Naive B cell (primary cell): ENCODE data around the gene PXK. TPM values are rescaled to one million over a fixed set of nuclear protein-coding genes. Genes with fewer than 3 reads are reported as not detected.
A peak's percentile ranks its signal among the peaks of the same experiment; 100 is the strongest.

ENCODE experiments used
- ATAC-seq, 2 donors: fragments of 150-1000 bp; cut with Tn5 transposase; 2 replicates each; pipeline ENCODE4 v1.10.0; 2021; ENCODE audit warnings: low read depth in 2 of 2, mild to moderate bottlenecking in 2 of 2, moderate library complexity in 2 of 2
- DNase-seq: peaks from one replicate; pipeline ENCODE4 v3.0.0; 2022
- H3K27ac Mint-ChIP-seq, 6 donors: one replicate each; pipeline ENCODE4 v1.8.0; 2020 to 2022; ENCODE audit warnings: mild to moderate bottlenecking in 6 of 6, mixed read lengths in 6 of 6, moderate library complexity in 5 of 6, inconsistent platforms in 2 of 6
- H3K27me3 Mint-ChIP-seq, 3 donors: one replicate each; pipeline ENCODE4 v1.8.0; 2021 to 2022; ENCODE audit warnings: mixed read lengths in 3 of 3, mild to moderate bottlenecking in 1 of 3
- H3K36me3 Mint-ChIP-seq, 2 donors: one replicate each; pipeline ENCODE4 v1.8.0; 2020 to 2022; ENCODE audit warnings: mixed read lengths in 2 of 2, inconsistent platforms in 1 of 2, mild to moderate bottlenecking in 1 of 2
- H3K4me1 Mint-ChIP-seq, 3 donors: one replicate each; pipeline ENCODE4 v1.8.0; 2020 to 2022; ENCODE audit warnings: mixed read lengths in 3 of 3, inconsistent platforms in 1 of 3, mild to moderate bottlenecking in 1 of 3, moderate library complexity in 1 of 3
- H3K4me3 Mint-ChIP-seq, 8 donors: one replicate each; pipeline ENCODE4 v1.8.0; 2020 to 2022; ENCODE audit warnings: mild to moderate bottlenecking in 8 of 8, mixed read lengths in 8 of 8, moderate library complexity in 8 of 8, inconsistent platforms in 2 of 8
- H3K9me3 Mint-ChIP-seq, 7 donors: one replicate each; pipeline ENCODE4 v1.8.0; 2020 to 2022; ENCODE audit warnings: mixed read lengths in 7 of 7, mild to moderate bottlenecking in 5 of 7, inconsistent platforms in 2 of 7, moderate library complexity in 1 of 7
- polyA plus RNA-seq, 6 donors: library from polyadenylated mRNA; unstranded; fragments of 300-500 nt; fragmentation: Illumina TruSeq; gene quantifications; one replicate each; pipeline ENCODE4 v1.2.3, GENCODE V29; 2021; ENCODE audit warnings: low read depth in 6 of 6

The PXK gene
- polyA plus RNA-seq, 6 donors from 2014 or later, result 88.9 to 156 (median 126) TPM

DNA sequence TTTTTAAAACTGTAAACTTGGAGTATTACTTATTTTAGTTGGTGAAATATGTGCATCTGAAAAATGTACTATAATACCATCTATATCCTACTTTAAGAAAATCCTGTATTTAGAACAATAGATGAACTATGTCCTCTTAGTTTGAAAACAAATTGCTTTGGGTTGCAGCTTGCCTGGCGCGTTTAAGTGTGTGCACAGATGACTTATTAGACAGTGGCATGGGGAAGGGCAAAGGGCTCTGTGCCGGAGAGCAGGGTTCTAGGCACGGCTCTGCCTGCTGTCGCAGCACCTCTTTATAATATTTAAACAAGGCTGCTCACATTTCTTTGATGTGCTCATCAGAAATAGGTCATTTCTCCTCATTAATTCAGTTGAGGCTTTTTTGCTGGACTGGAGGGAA lies 10.0 kb downstream of the PXK start:
- Mint-ChIP-seq H3K27me3 (no peaks in the 10 kb centered on the region), H3K4me1 (peaks cover 49 to 90% (median 62%) of the 10 kb centered on the region in 3 donors), H3K9me3 (peaks cover 0 to 12% (median 2%) of the 10 kb centered on the region in 7 donors), H3K4me3 (peak overlapping the region in 5 of 8 donors; percentile 13 to 61 (median 53)), H3K27ac (peak overlapping the region in 4 of 6 donors; percentile 57 to 88 (median 68)), H3K36me3 (peaks cover 5 to 25% of the 10 kb centered on the region in 2 donors)
- ATAC-seq (no peak), DNase-seq (no peak)

DNA sequence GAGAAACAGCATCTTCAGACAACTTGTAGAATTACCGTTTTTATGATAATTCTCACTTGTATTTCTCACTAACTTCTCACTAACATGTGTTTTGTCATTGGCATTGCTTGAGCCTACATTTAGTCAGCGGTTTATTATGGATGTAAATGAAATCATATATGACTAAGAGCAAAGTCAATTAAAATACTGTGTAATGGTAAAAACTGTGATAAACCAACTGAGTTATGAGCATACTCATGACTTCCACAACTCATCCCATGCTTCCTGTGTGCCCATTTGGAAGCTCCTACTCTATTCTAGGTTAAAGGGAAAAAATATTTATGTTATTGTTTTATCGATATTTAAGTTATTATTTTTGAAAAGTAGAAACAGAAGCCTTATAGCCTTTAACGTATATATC lies 12.8 kb downstream of the PXK start:
- Mint-ChIP-seq H3K27ac (peak overlapping the region in 2 of 6 donors; percentile 88 to 90), H3K4me1 (peaks cover 61 to 93% (median 75%) of the 10 kb centered on the region in 3 donors), H3K4me3 (no peak overlapping the region), H3K27me3 (no peaks in the 10 kb centered on the region), H3K36me3 (peaks cover 5 to 16% of the 10 kb centered on the region in 2 donors), H3K9me3 (peaks cover 0 to 4% (median 0%) of the 10 kb centered on the region in 7 donors)
- no peak for ATAC-seq
- no peak for DNase-seq

DNA sequence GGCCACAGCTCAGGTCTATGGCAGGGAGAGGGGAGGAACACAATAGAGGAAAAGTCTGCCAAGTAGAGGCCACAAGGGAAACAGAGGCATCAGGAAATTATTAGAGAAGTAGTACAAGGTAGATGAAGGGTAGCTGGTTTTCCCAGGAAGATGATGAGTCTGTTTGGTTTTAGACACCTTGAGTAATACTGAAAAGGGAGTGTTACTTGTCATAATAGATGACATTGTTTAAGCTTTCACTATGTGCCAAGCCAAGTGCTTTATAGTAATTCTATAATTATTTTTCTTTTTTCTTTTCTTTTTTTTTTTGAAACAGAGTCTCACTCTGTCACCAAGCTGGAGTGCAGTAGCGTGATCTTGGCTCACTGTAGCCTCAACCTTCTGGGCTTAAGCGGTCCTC lies 13.7 kb downstream of the PXK start:
- Mint-ChIP-seq H3K4me1 (peaks cover 61 to 93% (median 76%) of the 10 kb centered on the region in 3 donors), H3K4me3 (peak overlapping the region in 6 of 8 donors; percentile 34 to 80 (median 72)), H3K36me3 (peaks cover 5 to 10% of the 10 kb centered on the region in 2 donors), H3K27ac (peak overlapping the region; percentile 1 to 98 (median 82)), H3K27me3 (no peaks in the 10 kb centered on the region), H3K9me3 (peaks cover 0 to 4% (median 0%) of the 10 kb centered on the region in 7 donors)
- DNase-seq, result no peak
- ATAC-seq, result no peak

DNA sequence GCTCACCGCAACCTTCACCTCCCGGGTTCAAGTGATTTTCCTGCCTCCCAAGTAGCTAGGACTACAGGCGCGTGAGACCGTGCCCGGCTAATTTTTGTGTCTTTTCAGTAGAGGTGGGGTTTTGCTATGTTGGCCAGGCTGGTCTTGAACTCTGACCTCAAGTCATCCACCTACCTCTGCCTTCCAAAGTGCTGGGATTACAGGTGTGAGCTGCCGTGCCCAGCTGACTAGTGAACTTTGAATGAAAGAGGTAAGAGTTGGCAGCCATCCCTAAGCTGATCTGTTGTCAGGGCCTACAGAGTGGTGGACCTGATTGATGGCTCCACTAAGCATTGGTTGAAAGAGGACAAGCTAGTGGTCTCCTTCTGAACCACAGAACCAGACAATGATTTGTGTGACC lies 15.3 kb downstream of the PXK start:
- DNase-seq, result no peak
- peaks cover 15% of the 10 kb centered on the region in 2 donors for H3K36me3 Mint-ChIP-seq
- H3K27ac Mint-ChIP-seq, result peak overlapping the region; percentile 76 to 96 (median 86)
- peak overlapping the region; percentile 9 to 84 (median 59) for H3K4me3 Mint-ChIP-seq
- peaks cover 70 to 93% (median 86%) of the 10 kb centered on the region in 3 donors for H3K4me1 Mint-ChIP-seq
- H3K27me3 Mint-ChIP-seq, result no peaks in the 10 kb centered on the region
- no peak for ATAC-seq
- peaks cover 0 to 4% (median 0%) of the 10 kb centered on the region in 7 donors for H3K9me3 Mint-ChIP-seq

DNA sequence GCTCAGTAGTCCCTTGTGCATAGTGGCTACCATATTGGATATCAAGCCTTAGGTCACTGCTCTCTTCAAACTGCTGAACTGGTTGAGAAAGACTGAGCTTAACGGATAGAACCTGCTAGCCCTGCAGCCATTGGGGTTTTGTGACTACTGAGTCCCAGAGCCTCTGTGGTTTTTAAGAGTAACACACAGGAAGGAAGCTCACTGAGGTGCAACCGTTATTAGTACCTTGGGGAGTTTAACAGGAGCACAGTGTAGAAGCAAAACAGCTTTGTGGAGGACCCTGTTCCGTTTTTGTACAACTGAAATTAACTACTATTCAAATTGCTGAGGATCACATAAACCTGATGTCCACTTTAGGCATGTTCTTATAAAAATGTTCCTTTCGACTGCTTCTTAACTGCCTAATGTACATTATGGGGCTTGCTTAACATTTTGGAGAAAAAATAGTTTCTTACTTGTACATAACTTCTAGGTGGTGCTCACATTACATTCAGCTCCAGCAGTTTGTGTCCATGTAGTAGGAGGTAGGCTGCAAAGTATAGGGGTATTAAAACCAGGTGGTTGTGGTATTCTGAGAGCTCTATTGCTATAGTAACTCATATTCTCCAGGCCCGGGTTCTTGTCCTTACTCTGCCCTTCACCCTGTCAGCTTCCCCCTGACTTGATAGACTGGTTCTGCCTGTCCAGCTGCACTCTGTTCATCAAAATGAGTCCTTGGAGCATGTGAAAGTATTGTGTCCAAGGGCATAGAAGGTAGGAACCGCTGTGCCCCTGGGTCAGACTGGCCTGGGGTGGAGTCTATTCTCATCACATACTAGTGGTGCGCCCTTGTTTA lies 17.3 kb downstream of the PXK start:
- ATAC-seq, result peak; percentile 84
- Mint-ChIP-seq H3K9me3 (peaks cover 0 to 4% (median 0%) of the 10 kb centered on the region in 7 donors), H3K36me3 (peaks cover 11 to 19% of the 10 kb centered on the region in 2 donors), H3K4me3 (peak overlapping the region; percentile 77 to 100 (median 95)), H3K27me3 (no peaks in the 10 kb centered on the region), H3K27ac (peak overlapping the region; percentile 91 to 99 (median 96)), H3K4me1 (peaks cover 69 to 93% (median 83%) of the 10 kb centered on the region in 3 donors)
- peak; percentile 82 for DNase-seq

DNA sequence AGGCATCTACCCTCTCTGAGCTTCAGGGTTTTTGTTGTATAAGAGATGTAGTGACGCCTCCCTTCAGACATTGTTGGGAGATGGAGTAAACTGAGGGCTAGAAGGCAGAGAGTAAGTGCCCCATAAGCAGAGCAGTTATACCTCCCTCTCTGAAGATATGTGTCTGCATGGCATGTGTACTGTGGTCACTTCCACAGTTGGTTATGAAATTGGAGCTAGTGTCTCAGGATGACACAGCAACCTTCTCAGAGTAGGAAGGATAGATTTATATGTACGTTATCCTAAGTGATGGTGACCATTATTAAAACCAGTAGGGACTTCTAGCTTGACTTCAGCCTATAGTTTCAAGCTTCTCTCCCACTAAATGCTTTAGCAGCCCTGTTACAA lies 17.9 kb downstream of the PXK start:
- H3K4me1 Mint-ChIP-seq, result peaks cover 73 to 95% (median 87%) of the 10 kb centered on the region in 3 donors
- peak overlapping the region; percentile 91 to 99 (median 96) for H3K27ac Mint-ChIP-seq
- peaks cover 0 to 4% (median 0%) of the 10 kb centered on the region in 7 donors for H3K9me3 Mint-ChIP-seq
- no peak for ATAC-seq
- no peaks in the 10 kb centered on the region for H3K27me3 Mint-ChIP-seq
- H3K4me3 Mint-ChIP-seq, result peak overlapping the region; percentile 77 to 100 (median 95)
- H3K36me3 Mint-ChIP-seq, result peaks cover 10 to 19% of the 10 kb centered on the region in 2 donors
- DNase-seq, result no peak

DNA sequence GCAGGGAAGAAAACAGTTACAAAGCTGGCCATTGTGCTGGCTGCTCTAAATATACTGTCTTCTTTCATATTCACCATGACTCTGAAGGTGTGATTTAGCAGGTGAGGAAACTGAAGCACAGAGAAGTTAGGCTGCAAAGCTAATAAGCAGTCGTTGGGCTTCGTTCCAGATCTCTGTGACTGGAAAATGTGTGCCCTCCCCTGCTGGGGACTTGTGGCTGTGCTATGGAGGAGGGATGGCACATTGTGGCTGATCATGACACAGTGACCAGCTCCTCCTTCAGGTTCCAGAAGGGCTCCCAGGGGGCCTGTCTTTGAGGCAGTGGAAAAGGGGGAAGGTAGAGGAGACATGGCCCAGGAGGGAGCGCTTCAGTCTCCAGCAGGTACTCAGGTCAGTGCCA lies 19.2 kb downstream of the PXK start:
- ATAC-seq (no peak), DNase-seq (no peak)
- Mint-ChIP-seq H3K36me3 (peaks cover 4 to 19% of the 10 kb centered on the region in 2 donors), H3K4me1 (peaks cover 71 to 97% (median 88%) of the 10 kb centered on the region in 3 donors), H3K9me3 (peaks cover 0 to 4% (median 0%) of the 10 kb centered on the region in 7 donors), H3K27ac (peak overlapping the region; percentile 94 to 99 (median 98)), H3K27me3 (no peaks in the 10 kb centered on the region), H3K4me3 (peak overlapping the region; percentile 89 to 100 (median 98))

DNA sequence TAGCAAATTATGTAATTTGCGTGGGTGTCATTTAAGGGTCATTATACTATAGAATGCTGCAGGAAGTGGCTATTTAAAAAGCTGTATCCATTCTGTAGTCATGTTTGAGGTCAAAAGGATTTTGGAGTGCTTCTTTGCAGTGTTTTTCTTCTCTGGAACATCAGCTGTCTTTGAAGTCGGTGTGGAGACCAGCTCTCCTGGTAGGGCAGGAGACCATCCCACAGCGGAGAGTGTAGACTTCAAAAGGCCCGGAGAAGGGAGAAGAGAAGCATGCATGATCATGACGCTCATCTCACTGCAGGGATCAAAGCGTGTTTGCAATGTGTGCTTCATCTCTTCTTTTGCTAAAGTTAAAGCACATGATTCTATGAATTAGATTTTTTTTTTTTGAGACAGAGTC lies 19.9 kb downstream of the PXK start:
- peaks cover 68 to 97% (median 88%) of the 10 kb centered on the region in 3 donors for H3K4me1 Mint-ChIP-seq
- peak overlapping the region; percentile 89 to 100 (median 98) for H3K4me3 Mint-ChIP-seq
- no peaks in the 10 kb centered on the region for H3K27me3 Mint-ChIP-seq
- peak overlapping the region; percentile 94 to 99 (median 98) for H3K27ac Mint-ChIP-seq
- peaks cover 8 to 19% of the 10 kb centered on the region in 2 donors for H3K36me3 Mint-ChIP-seq
- ATAC-seq (no peak), DNase-seq (no peak)
- H3K9me3 Mint-ChIP-seq, result peaks cover 0 to 4% (median 0%) of the 10 kb centered on the region in 7 donors

DNA sequence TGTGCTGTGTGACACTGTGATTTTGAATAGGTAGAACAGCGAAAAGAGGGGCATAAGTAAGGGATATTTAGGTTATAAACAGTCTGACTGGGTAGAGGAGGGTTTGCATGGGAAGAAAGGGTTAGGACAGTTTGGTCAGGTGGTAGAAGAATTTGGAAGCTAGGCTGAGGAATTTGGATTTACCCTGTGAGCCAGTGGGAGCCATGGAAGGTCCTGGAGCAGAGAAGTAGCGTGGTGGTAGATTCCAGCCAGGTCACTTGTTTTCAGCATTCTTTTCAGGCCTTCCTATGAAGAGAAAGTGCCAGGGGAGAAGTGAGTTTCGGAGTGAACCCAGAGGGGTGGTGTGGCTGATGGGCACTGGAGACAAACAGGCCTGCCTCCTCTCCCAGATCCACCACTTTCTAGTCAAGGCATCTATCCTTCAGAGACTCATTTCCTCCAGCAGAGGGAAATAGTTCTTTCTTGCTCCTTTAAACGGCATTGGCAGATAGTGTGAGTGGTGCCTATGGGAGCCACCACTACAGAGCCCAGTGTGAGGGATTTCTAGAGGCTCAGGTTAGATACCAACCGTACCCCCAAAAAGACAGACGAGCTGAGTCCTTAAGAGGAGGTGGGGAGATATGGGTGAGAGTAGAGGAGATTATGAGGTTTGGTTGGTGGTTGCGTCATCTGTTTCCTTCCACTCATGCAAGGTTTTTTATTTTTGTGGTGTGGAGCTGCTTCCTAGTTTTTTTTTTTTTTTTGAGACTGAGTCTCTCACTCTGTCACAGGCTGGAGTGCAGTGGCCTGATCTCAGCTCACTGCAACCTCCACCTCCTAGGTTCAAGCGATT lies 21.2 kb downstream of the PXK start:
- Mint-ChIP-seq H3K4me3 (peak overlapping the region; percentile 89 to 100 (median 98)), H3K27me3 (no peaks in the 10 kb centered on the region), H3K36me3 (peaks cover 8 to 19% of the 10 kb centered on the region in 2 donors), H3K9me3 (peaks cover 0 to 4% (median 0%) of the 10 kb centered on the region in 7 donors), H3K27ac (peak overlapping the region; percentile 97 to 99 (median 98)), H3K4me1 (peaks cover 70 to 96% (median 91%) of the 10 kb centered on the region in 3 donors)
- peak; percentile 36 to 47 for ATAC-seq
- DNase-seq, result peak; percentile 73

DNA sequence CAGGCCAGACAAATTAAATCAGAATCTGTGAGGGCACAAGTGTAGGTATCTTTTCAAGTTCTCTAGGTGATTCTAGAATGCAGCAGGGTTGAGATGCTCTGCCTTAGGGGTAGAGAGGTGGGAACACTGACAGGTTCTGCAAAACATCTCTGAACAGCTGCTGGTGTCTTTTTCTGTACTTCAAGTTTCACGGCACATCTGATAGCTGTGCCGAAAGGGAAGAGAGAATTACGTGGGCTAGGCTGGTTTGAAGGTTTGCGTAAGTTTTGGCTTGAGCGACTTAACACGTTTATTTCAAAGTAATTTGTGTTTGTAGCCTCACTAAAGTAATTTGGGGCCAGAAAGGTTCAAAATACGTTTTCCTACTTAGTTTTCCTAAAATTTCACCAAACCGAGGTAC lies 22.5 kb downstream of the PXK start:
- peak overlapping the region; percentile 84 to 99 (median 98) for H3K27ac Mint-ChIP-seq
- peak overlapping the region; percentile 89 to 100 (median 98) for H3K4me3 Mint-ChIP-seq
- no peaks in the 10 kb centered on the region for H3K27me3 Mint-ChIP-seq
- ATAC-seq (peak; percentile 63 to 69), DNase-seq (peak; percentile 69)
- H3K9me3 Mint-ChIP-seq, result no peaks in the 10 kb centered on the region
- H3K36me3 Mint-ChIP-seq, result peaks cover 8 to 19% of the 10 kb centered on the region in 2 donors
- H3K4me1 Mint-ChIP-seq, result peaks cover 61 to 95% (median 78%) of the 10 kb centered on the region in 3 donors

DNA sequence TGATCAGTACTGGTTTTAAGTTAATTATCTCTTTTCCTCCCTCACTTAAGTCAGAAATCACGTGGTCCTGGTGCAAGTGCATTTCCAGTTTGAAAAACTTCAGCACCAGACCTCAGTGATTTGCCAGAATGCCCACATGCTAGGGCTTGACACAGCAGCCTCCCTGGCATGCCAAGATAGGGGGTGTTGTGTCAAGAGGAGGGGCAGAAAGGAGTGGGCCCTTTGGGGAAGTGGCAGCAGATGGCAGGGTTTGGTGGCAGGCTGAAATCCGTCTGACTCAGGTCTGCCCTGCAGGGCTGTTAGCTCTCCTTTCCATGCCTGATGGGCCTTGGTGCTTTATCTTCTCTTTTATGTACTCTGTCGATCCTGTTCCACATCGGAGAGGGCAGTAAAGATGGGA lies 23.4 kb downstream of the PXK start:
- Mint-ChIP-seq H3K4me3 (peak overlapping the region; percentile 87 to 100 (median 98)), H3K27ac (peak overlapping the region; percentile 84 to 99 (median 98))
- peak; percentile 74 to 76 for ATAC-seq

DNA sequence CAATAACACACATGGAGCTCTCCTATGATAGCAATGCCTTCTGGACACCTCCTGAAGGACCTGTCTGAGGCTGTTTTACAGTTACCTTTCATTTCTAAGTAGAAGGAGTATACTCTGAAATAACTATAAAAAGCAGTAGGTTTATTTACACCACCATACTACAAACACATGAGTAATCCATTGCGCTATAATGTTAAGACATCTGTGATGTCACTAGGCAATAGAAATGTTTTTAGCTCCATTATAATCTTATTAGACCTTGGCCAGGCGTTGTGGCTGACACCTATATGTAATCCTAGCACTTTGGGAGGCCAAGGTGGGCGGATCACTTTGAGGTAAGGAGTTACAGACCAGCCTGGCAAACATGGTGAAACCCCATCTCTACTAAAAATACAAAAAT lies 24.7 kb downstream of the PXK start:
- Mint-ChIP-seq H3K4me3 (peak overlapping the region in 7 of 8 donors; percentile 45 to 89 (median 82)), H3K36me3 (peaks cover 4 to 12% of the 10 kb centered on the region in 2 donors), H3K27ac (peak overlapping the region; percentile 84 to 99 (median 96)), H3K4me1 (peaks cover 50 to 94% (median 78%) of the 10 kb centered on the region in 3 donors), H3K27me3 (no peaks in the 10 kb centered on the region), H3K9me3 (no peaks in the 10 kb centered on the region)
- DNase-seq (no peak), ATAC-seq (no peak)

More for the DNA sequence above, 23.4 kb downstream of the PXK start:
- peak; percentile 75 for DNase-seq
- H3K9me3 Mint-ChIP-seq, result no peaks in the 10 kb centered on the region
- H3K36me3 Mint-ChIP-seq, result peaks cover 8 to 19% of the 10 kb centered on the region in 2 donors
- peaks cover 53 to 95% (median 78%) of the 10 kb centered on the region in 3 donors for H3K4me1 Mint-ChIP-seq
- no peaks in the 10 kb centered on the region for H3K27me3 Mint-ChIP-seq

DNA sequence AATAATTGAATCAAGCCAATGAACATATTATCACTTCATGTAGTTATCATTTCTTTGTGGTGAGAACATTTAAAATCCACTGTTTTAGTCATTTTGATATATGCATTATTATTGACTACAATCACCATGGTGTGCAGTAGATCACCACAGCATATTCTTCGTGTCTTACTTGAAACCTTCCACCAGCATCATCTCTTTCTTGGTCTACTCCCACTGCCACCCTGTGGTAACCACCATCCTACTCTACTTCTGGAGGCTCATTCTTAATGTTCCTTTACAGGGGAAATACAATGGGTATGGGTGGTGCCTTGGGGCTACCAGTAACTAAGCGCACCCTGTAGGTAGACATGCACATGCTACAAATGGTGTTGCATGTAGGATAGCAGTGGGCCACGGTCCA lies 25.4 kb downstream of the PXK start:
- peak overlapping the region in 5 of 6 donors; percentile 85 to 98 (median 91) for H3K27ac Mint-ChIP-seq
- peak overlapping the region in 7 of 8 donors; percentile 13 to 89 (median 59) for H3K4me3 Mint-ChIP-seq
- H3K27me3 Mint-ChIP-seq, result no peaks in the 10 kb centered on the region
- H3K36me3 Mint-ChIP-seq, result peaks cover 4 to 9% of the 10 kb centered on the region in 2 donors
- H3K4me1 Mint-ChIP-seq, result peaks cover 46 to 93% (median 74%) of the 10 kb centered on the region in 3 donors
- no peaks in the 10 kb centered on the region for H3K9me3 Mint-ChIP-seq
- DNase-seq, result no peak
- no peak for ATAC-seq
